WTC11 (cell line): ENCODE results near the gene IPPK. TPM values are rescaled to one million over a fixed set of nuclear protein-coding genes. Genes with fewer than 3 reads are reported as not detected.

ENCODE experiments used
- ATAC-seq: fragments of 200-7000 bp; cut with Tn5 transposase; 2 replicates; pipeline ENCODE4 v1.10.0; 2021; ENCODE audit warnings: mild to moderate bottlenecking, moderate library complexity
- CTCF ChIA-PET: fragments of 300-600 bp; sonication (Branson Sonifier 250); formaldehyde crosslinking; loops from one replicate; lab custom pipeline; 2021; ENCODE audit warnings: antibody characterized with exemption; lab: Charles Lee
- POLR2A ChIA-PET: fragments of 350-600 bp; sonication (Branson Sonifier 250); formaldehyde crosslinking; loops from one replicate; lab custom pipeline; 2021; ENCODE audit warnings: antibody characterized with exemption; lab: Charles Lee
- DNase-seq: peaks from one replicate; pipeline ENCODE4 v3.0.0; 2021; ENCODE audit warnings: low spot score
- H3K27ac Mint-ChIP-seq: 2 replicates; pipeline ENCODE4 v1.8.0; 2021; ENCODE audit warnings: mixed read lengths
- H3K27me3 Mint-ChIP-seq: 2 replicates; pipeline ENCODE4 v1.8.0; 2021; ENCODE audit warnings: low read depth, mild to moderate bottlenecking, moderate library complexity, mixed read lengths
- H3K36me3 Mint-ChIP-seq: 2 replicates; pipeline ENCODE4 v1.8.0; 2021; ENCODE audit warnings: mixed read lengths
- H3K4me1 Mint-ChIP-seq: 2 replicates; pipeline ENCODE4 v1.8.0; 2022; ENCODE audit warnings: mixed read lengths
- H3K4me3 Mint-ChIP-seq: 2 replicates; pipeline ENCODE4 v1.8.0; 2021; ENCODE audit warnings: mild to moderate bottlenecking, moderate library complexity, mixed read lengths
- H3K9me3 Mint-ChIP-seq: 2 replicates; pipeline ENCODE4 v1.8.0; 2021; ENCODE audit warnings: mixed read lengths
- ELF4 ChIP-seq: sonication (generic); formaldehyde crosslinking; IDR thresholded peaks from 2 replicates; pipeline ENCODE4 v1.8.1; 2022; ENCODE audit warnings: low read depth, mild to moderate bottlenecking, moderate library complexity, missing genetic modification reagents
- FOXK1 ChIP-seq: sonication (generic); formaldehyde crosslinking; IDR thresholded peaks from 2 replicates; pipeline ENCODE4 v1.8.0; 2022; ENCODE audit warnings: mild to moderate bottlenecking, moderate library complexity, missing genetic modification reagents
- GRHL2 ChIP-seq: fragments of 250-450 bp; sonication (Bioruptor Pico); IDR thresholded peaks from 2 replicates; pipeline ENCODE4 v1.8.0; 2022; ENCODE audit warnings: mild to moderate bottlenecking, moderate library complexity; ENCODE audit not compliant: insufficient replicate concordance, severe bottlenecking
- JUN ChIP-seq: sonication (generic); formaldehyde crosslinking; IDR thresholded peaks from 2 replicates; pipeline ENCODE4 v1.8.0; 2023; ENCODE audit warnings: mild to moderate bottlenecking, missing genetic modification reagents
- KAT7 ChIP-seq: sonication (generic); formaldehyde crosslinking; IDR thresholded peaks from 2 replicates; pipeline ENCODE4 v1.8.1; 2023; ENCODE audit warnings: missing genetic modification reagents, mild to moderate bottlenecking, borderline replicate concordance
- MXD4 ChIP-seq: fragments of 250-450 bp; sonication (Bioruptor Pico); IDR thresholded peaks from 2 replicates; pipeline ENCODE4 v1.8.0; 2021; ENCODE audit warnings: mild to moderate bottlenecking, moderate library complexity, borderline replicate concordance
- NFATC4 ChIP-seq: fragments of 250-450 bp; sonication (Bioruptor Pico); IDR thresholded peaks from 2 replicates; pipeline ENCODE4 v1.9.0; 2021; ENCODE audit warnings: mild to moderate bottlenecking
- NFE2L1 ChIP-seq: sonication (generic); formaldehyde crosslinking; IDR thresholded peaks from 2 replicates; pipeline ENCODE4 v1.8.1; 2023; ENCODE audit warnings: missing genetic modification reagents
- NR2C2 ChIP-seq: sonication (generic); formaldehyde crosslinking; IDR thresholded peaks from 2 replicates; pipeline ENCODE4 v1.8.0; 2022; ENCODE audit warnings: mild to moderate bottlenecking, missing genetic modification reagents
- RORB ChIP-seq: fragments of 250-450 bp; sonication (Bioruptor Pico); IDR thresholded peaks from 2 replicates; pipeline ENCODE4 v1.9.0; 2021; ENCODE audit warnings: mild to moderate bottlenecking
- SMAD4 ChIP-seq: sonication (generic); formaldehyde crosslinking; IDR thresholded peaks from 2 replicates; pipeline ENCODE4 v1.8.0; 2022; ENCODE audit warnings: mild to moderate bottlenecking, missing genetic modification reagents
- SOX15 ChIP-seq: fragments of 250-450 bp; sonication (Bioruptor Pico); IDR thresholded peaks from 2 replicates; pipeline ENCODE4 v1.9.0; 2021; ENCODE audit warnings: mild to moderate bottlenecking
- TCF7 ChIP-seq: sonication (generic); formaldehyde crosslinking; IDR thresholded peaks from 2 replicates; pipeline ENCODE4 v1.8.0; 2022; ENCODE audit warnings: mild to moderate bottlenecking, low read depth, missing genetic modification reagents, moderate library complexity
- TEAD1 ChIP-seq: sonication (generic); formaldehyde crosslinking; IDR thresholded peaks from 2 replicates; pipeline ENCODE4 v1.8.0; 2022; ENCODE audit warnings: mild to moderate bottlenecking, missing genetic modification reagents
- ZNF263 ChIP-seq: sonication (generic); formaldehyde crosslinking; IDR thresholded peaks from 2 replicates; pipeline ENCODE4 v1.8.1; 2022; ENCODE audit warnings: low read depth, mild to moderate bottlenecking, moderate library complexity, missing genetic modification reagents
- total RNA-seq: library from RNA; stranded (reverse); gene quantifications from 3 replicates; pipeline ENCODE4 v1.2.3, GENCODE V29; 2021
- TF ChIP-seq, protein P1 (sequence below): sonication (generic); formaldehyde crosslinking; conservative IDR thresholded peaks from 2 replicates; pipeline ENCODE4 v1.8.1; 2022; ENCODE audit warnings: mild to moderate bottlenecking, missing genetic modification reagents
- TF ChIP-seq, protein P2 (sequence below): sonication (generic); formaldehyde crosslinking; IDR thresholded peaks from 2 replicates; pipeline ENCODE4 v1.8.1; 2022; ENCODE audit warnings: low read depth, missing genetic modification reagents, borderline replicate concordance
- TF ChIP-seq, protein P3 (sequence below): sonication (generic); formaldehyde crosslinking; conservative IDR thresholded peaks from 2 replicates; pipeline ENCODE4 v1.8.1; 2023; ENCODE audit warnings: mild to moderate bottlenecking, low read depth, missing genetic modification reagents, moderate library complexity
- TF ChIP-seq, protein P4 (sequence below): sonication (generic); formaldehyde crosslinking; IDR thresholded peaks from 2 replicates; pipeline ENCODE4 v1.8.1; 2022; ENCODE audit warnings: low read depth, mild to moderate bottlenecking, moderate library complexity, missing genetic modification reagents, borderline replicate concordance
- TF ChIP-seq, protein P5 (sequence below): fragments of 250-450 bp; sonication (Bioruptor Pico); IDR thresholded peaks from 2 replicates; pipeline ENCODE4 v2.1.2; 2022; ENCODE audit warnings: mild to moderate bottlenecking, moderate library complexity

Gene IPPK
- total RNA-seq, 1 experiment from 2014 or later: 8.6 TPM

DNA sequence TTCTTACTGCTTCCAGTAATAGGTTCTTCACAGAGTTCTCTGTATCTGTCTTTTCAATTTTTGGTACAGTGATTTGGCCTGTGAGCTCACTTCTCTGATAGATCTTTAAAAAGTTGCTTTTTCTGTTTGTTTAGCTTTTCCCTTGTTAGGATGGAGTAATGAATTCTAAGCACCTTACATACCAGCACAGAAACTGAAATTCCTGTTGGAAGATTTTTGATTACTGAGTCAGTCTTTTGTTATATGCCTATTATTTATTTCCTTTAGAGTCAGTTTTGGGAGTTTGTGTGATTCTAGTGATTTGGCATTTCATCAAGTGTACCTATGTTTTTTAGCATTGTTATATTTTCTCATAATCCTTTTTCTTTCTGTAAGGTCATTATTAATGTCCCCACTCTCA, 37.6 kb upstream of the IPPK start:
- no peaks in the 10 kb centered on the region for H3K27me3 Mint-ChIP-seq
- H3K9me3 Mint-ChIP-seq: no peaks in the 10 kb centered on the region
- H3K4me3 Mint-ChIP-seq: no peak overlapping the region
- ChIA-PET CTCF (interaction anchor here (1.0 to 1.8 kb wide), 8 partner anchors 10 to 83 kb away, joined by 3 to 16 read pairs (median 4); partner anchors contain the start of gene IPPK), POLR2A (interaction anchor here (0.5 kb wide), 1 partner anchor 410 kb away, joined by 4 read pairs; no protein-coding TSS in a partner anchor)
- ATAC-seq (no peak), DNase-seq (no peak)
- TF ChIP-seq KAT7 (CRISPR knock-in tag) (no peak), GRHL2 (no peak), ELF4 (CRISPR knock-in tag) (no peak), NFE2L1 (CRISPR knock-in tag) (no peak), NR2C2 (CRISPR knock-in tag) (no peak), MXD4 (no peak), TCF7 (CRISPR knock-in tag) (no peak), SOX15 (CRISPR knock-in tag) (no peak), TEAD1 (CRISPR knock-in tag) (no peak), JUN (no peak), SMAD4 (no peak), NFATC4 (CRISPR knock-in tag) (no peak), FOXK1 (CRISPR knock-in tag) (no peak), RORB (CRISPR knock-in tag) (no peak), ZNF263 (CRISPR knock-in tag) (no peak)
- TF ChIP-seq, protein P1, sequence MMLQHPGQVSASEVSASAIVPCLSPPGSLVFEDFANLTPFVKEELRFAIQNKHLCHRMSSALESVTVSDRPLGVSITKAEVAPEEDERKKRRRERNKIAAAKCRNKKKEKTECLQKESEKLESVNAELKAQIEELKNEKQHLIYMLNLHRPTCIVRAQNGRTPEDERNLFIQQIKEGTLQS (CRISPR knock-in tag): no peak
- TF ChIP-seq, protein P2, sequence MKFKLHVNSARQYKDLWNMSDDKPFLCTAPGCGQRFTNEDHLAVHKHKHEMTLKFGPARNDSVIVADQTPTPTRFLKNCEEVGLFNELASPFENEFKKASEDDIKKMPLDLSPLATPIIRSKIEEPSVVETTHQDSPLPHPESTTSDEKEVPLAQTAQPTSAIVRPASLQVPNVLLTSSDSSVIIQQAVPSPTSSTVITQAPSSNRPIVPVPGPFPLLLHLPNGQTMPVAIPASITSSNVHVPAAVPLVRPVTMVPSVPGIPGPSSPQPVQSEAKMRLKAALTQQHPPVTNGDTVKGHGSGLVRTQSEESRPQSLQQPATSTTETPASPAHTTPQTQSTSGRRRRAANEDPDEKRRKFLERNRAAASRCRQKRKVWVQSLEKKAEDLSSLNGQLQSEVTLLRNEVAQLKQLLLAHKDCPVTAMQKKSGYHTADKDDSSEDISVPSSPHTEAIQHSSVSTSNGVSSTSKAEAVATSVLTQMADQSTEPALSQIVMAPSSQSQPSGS (CRISPR knock-in tag): no peak
- TF ChIP-seq, protein P3, sequence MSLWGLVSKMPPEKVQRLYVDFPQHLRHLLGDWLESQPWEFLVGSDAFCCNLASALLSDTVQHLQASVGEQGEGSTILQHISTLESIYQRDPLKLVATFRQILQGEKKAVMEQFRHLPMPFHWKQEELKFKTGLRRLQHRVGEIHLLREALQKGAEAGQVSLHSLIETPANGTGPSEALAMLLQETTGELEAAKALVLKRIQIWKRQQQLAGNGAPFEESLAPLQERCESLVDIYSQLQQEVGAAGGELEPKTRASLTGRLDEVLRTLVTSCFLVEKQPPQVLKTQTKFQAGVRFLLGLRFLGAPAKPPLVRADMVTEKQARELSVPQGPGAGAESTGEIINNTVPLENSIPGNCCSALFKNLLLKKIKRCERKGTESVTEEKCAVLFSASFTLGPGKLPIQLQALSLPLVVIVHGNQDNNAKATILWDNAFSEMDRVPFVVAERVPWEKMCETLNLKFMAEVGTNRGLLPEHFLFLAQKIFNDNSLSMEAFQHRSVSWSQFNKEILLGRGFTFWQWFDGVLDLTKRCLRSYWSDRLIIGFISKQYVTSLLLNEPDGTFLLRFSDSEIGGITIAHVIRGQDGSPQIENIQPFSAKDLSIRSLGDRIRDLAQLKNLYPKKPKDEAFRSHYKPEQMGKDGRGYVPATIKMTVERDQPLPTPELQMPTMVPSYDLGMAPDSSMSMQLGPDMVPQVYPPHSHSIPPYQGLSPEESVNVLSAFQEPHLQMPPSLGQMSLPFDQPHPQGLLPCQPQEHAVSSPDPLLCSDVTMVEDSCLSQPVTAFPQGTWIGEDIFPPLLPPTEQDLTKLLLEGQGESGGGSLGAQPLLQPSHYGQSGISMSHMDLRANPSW: no peak
- TF ChIP-seq, protein P4, sequence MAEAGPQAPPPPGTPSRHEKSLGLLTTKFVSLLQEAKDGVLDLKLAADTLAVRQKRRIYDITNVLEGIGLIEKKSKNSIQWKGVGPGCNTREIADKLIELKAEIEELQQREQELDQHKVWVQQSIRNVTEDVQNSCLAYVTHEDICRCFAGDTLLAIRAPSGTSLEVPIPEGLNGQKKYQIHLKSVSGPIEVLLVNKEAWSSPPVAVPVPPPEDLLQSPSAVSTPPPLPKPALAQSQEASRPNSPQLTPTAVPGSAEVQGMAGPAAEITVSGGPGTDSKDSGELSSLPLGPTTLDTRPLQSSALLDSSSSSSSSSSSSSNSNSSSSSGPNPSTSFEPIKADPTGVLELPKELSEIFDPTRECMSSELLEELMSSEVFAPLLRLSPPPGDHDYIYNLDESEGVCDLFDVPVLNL: no peak
- TF ChIP-seq, protein P5, sequence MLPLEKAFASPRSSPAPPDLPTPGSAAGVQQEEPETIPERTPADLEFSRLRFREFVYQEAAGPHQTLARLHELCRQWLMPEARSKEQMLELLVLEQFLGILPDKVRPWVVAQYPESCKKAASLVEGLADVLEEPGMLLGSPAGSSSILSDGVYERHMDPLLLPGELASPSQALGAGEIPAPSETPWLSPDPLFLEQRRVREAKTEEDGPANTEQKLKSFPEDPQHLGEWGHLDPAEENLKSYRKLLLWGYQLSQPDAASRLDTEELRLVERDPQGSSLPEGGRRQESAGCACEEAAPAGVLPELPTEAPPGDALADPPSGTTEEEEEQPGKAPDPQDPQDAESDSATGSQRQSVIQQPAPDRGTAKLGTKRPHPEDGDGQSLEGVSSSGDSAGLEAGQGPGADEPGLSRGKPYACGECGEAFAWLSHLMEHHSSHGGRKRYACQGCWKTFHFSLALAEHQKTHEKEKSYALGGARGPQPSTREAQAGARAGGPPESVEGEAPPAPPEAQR (CRISPR knock-in tag): no peak
- no peaks in the 10 kb centered on the region for H3K4me1 Mint-ChIP-seq
- H3K36me3 Mint-ChIP-seq: peaks cover 16% of the 10 kb centered on the region
- no peak overlapping the region for H3K27ac Mint-ChIP-seq
